ENCODE results near the gene PCAT7.
"Not testable (repeated sequence)": the region's sequence is repeated elsewhere in the genome, so short reads cannot be mapped to it uniquely, and the experiment has no call there.

The PCAT7 gene

DNA sequence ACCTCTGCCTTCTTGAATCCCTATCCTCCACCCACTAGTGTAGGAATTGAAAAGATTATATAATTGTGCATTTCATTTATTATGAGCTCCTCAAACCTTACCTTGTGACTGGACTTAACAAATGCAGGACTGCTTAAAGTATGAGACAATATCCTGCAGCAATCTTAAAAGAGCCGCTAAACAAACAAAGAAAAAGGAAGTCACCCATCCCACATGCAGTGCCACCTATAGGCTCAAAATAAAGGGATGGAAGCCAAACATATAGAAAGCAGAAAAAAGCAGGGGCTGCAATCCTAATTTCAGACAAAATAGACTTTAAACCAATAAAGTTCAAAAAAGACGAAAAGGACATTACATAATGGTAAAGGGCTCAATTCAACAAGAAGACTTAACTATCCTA lies 8.7 kb downstream of the PCAT7 start:
- DNase-seq (ENCODE audit: low spot score) = no peak

GRCh38 chr9:94564279-94564678 lies 9.4 kb downstream of the PCAT7 start:
- DNase-seq (ENCODE audit: low spot score) = not testable (repeated sequence)

DNA sequence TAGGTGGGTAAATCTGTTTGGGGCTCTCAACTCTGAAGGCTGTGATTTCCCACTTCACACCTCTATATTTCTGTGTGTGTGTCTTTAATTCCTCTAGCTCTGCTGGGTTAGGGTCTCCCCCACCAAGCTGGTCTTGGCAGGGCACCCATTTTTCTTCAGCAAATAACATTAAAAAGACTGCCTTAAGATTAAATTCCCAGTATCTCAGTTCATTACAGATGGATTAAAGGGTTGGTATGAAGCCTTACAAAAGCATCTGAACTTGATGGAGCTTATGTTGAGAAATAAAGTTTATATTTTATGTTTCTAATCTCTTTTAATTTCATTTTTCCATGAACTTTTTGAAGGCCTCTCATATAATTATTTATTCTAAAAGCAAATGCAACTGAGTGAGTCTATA lies 11.7 kb downstream of the PCAT7 start:
- no peak for DNase-seq (ENCODE audit: low spot score)

DNA sequence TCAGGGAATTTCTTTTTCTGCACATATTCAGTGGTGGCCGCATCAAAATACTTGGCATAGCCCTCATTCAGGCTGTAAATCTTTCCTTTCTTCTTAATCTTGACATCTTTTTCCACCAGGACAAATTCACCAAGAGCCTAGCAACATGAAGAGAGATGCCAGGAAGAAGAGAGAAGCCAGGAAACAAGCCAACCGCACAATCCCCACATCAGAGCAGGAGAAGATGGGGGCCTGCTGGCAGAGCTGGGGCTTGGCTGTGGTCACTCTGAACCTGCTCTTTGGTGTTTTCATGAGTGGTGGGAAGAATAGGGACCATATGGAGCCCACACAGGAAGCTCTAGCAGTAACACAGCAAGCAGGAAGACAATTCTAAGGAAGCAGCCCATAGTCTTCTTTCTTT lies 12.4 kb downstream of the PCAT7 start:
- DNase-seq (ENCODE audit: low spot score) = no peak

DNA sequence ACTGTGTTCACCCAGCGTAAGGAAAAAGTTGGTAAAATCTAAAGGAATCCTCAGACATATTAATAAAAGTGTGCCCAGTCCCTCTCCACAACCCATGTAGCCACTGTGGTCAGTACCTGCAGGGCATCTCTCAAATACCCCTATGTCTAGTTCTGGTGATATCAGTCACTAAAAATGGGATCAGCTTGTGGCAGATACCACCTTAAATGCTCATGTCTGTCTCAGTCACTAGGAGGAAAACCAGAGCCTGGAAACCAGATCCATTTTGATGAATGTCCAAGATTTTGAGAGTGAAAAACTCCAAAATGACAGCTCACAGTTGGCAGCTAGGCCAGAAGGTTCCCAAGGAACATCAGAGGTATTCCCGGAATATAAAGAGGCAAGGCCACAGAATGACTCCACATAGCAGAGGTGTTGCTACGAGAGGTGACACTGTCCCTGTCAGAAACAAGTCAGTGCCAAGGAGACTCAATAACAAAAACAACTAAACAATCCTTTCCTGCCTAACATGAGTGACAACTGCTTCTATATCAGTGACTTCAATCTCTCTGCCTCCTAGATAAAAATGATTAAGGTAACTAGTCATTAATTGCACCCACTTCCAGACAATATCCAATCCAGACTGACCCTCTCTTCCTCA lies 13.5 kb downstream of the PCAT7 start:
- DNase-seq (ENCODE audit: low spot score) = no peak

GRCh38 chr9:94568972-94569712 lies 14.3 kb downstream of the PCAT7 start:
- DNase-seq (ENCODE audit: low spot score) = no peak

DNA sequence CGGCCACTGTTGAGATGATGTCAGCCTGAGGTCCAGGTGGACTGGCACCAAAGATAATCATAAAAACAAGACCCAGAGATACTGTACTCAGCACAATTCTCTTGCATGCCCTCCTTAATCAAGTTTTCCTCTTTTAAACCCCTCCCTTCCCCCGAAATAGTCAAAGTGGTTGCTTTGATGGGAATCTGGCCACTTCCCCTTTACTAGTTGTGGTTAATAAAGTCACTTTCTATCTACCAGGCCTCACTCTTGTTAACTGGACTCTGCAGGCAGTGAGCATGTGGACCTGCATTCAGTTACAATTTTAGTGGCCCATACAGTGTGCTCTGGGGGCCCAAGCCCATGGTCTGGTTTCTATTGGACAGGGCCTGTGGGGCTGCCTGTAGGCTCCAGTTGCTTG lies 21.2 kb downstream of the PCAT7 start:
- no peak for DNase-seq (ENCODE audit: low spot score)

GRCh38 chr9:94577036-94577435 lies 22.2 kb downstream of the PCAT7 start:
- no peak for DNase-seq (ENCODE audit: low spot score)

- no peak for DNase-seq (ENCODE audit: low spot score)
These were observed 22.7 kb downstream of the PCAT7 start for GRCh38 chr9:94577571-94577970.

GRCh38 chr9:94581728-94582127 lies 26.8 kb downstream of the PCAT7 start:
- no peak for DNase-seq (ENCODE audit: low spot score)

GRCh38 chr9:94584555-94584954 lies 29.7 kb downstream of the PCAT7 start:
- DNase-seq (ENCODE audit: low spot score) = no peak

GRCh38 chr9:94586316-94586715 lies 31.4 kb downstream of the PCAT7 start:
- DNase-seq (ENCODE audit: low spot score) = no peak

DNA sequence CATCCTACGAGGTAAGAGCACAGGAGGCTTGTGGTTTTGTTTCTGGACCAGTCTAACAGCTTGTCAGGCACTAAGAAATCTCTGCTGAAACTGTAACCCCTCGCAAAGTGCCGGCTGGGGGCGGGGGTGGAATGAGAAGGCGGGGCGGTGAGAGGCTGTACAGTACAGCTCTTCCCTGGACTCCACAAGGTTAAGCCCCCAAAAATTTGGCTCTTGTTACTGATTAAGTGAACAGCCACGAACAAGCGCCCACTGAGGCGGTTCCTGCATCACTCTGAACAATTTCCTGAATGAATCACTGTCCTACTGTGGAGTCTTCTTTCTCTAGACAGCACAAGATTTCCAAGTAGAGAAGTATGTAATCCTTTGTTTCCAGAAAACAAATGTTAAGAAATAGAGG lies 31.9 kb downstream of the PCAT7 start:
- DNase-seq (ENCODE audit: low spot score) = peak; percentile 54

GRCh38 chr9:94588681-94589080 lies 33.8 kb downstream of the PCAT7 start:
- no peak for DNase-seq (ENCODE audit: low spot score)

- DNase-seq (ENCODE audit: low spot score) = not testable (repeated sequence)
These were observed 36.2 kb downstream of the PCAT7 start for GRCh38 chr9:94591046-94591545.

DNA sequence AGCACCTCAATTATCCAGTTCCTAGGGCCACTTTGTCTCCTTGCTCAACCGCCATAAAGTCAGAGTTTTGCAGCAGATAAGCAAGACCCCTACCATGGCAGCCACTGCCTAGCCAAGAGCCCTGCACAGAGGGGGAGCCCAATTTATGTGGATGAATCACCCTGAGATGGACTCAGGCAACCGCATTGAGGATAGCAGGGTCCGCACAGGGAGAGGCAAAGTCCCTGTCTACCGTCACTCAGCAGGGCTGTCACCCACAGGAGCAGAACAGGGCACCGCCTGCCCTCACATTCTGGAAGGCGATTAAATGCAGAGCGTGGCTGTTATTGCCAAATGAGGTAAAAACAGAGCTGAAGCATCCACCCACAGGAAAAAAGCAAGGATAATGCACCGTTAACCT lies 37.0 kb downstream of the PCAT7 start:
- DNase-seq (ENCODE audit: low spot score) = no peak

DNA sequence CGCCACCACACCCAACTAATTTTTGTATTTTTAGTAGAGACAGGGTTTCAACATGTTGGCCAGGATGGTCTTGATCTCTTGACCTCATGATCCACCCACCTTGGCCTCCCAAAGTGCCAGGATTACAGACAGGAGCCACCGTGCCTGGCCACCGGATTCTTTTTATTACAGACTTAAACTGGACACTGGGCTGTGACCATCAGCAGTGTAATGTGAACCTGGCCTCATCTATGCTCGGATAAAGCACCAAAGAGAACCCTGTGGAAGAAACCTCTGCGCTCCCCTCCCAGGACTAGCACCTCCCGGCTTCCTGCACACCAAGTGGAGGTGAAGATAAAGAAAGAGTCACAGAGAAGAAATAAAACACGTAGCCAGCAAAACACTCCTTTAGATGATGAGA lies 37.8 kb downstream of the PCAT7 start:
- DNase-seq (ENCODE audit: low spot score) = not testable (repeated sequence)

DNA sequence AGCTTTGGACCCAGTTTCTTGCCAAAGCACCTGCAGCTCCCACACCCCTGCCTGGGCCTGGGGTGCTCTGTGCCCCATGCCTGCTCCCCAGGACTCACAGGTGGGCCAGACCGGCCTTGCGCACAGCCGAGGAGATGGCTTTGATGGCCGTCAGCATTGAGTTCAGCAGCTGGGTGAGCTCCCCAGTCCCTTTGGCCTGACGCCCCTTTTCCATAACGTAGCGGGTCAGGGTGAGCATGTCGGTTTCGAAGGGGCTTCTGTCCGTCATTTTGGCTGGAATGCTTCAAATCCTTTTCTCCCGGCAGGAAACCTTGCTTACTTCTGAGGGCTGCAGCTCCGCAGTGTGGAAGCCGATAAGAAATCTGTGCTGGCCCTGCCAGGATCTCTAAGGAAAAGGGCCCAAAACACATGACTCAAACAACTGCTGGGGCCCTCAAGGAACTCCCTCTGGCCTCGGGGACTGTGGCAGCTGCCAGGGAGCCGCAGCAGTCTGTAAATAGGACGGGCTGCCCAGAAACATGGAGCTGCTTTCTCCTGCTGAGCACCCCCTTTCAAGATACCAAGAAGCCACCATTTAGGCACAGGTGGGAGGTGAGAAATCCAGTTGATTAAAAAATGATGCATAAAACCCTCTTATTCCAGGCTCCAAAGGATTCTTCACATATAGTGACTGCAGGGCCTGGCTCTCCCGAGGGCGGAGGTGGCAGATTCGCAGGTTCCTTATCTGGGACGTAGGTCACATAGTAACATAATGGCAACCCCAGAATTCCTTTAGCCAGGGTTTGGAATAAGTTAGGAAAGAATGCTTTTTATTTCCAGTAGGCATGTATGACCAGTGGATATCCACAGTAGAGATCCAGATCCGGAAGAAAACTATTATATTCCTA lies 38.8 kb downstream of the PCAT7 start, which contains the start of gene FBP2:
Gene FBP2 (minus strand): TSS at position 366 of the 887 bp plus-strand sequence. CDS start 98 bp downstream, at position 268.
- DNase-seq (ENCODE audit: low spot score) = no peak

GRCh38 chr9:94599102-94599501 lies 44.2 kb downstream of the PCAT7 start:
- DNase-seq (ENCODE audit: low spot score) = no peak

DNA sequence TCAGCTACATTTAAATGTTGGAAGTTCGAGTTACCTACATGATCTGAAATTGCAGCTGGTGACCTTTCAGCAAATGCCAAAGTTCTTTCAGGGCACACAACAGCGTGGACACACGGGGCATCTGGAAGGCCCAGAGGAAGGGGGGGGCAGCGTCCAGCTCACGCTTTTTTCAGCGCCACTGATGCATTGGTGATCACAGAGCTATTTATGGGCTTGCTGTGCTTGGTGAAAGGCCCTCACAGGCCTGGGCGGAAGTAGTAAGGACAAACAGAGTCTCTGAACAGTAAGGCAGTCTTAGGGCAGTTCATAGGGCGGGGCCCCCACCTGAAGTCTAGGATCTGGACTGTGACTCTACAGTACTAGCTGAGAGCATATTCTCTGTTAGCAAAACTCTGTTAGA lies 45.4 kb downstream of the PCAT7 start:
- DNase-seq (ENCODE audit: low spot score) = no peak

DNA sequence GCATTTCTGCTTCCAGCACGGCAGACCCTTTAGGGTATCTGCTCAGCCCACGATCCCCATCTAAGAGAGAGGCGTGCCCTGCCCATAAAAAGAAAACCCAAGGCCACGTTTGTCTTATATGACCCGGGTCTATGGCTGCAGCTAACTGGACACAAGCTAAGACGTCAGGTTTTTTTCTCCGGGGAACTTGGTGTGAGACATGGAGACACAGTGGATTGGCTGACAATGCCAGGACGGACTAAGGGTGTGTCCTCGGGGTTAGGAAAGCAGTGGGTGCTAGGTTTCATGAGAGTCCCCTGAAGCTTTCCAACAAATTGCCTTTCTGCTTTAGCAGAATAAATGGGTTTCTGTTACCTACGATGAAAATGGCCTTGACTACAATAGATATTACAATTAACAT lies 45.8 kb downstream of the PCAT7 start:
- no peak for DNase-seq (ENCODE audit: low spot score)

DNA sequence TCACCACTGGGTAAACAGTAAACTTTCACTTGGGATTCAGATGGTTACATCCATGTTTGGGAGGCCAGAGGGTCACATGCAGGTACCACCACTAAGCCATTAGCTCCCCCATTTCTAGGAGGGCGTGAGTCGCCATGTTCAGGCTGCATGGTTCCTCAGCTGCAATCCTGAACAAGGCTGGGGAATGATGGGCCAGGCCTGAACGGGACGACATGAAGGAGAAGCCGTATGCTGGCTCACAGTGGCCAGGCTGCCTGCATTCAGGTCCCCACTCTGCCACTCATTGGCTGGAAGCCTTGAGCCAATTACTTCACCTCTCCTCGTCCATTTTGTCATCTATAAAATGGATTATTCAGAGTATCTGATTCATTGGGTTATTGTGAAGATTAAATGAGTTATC lies 47.8 kb downstream of the PCAT7 start:
- no peak for DNase-seq (ENCODE audit: low spot score)
